Measurements from ENCODE around the gene TLE1.

The TLE1 gene

DNA sequence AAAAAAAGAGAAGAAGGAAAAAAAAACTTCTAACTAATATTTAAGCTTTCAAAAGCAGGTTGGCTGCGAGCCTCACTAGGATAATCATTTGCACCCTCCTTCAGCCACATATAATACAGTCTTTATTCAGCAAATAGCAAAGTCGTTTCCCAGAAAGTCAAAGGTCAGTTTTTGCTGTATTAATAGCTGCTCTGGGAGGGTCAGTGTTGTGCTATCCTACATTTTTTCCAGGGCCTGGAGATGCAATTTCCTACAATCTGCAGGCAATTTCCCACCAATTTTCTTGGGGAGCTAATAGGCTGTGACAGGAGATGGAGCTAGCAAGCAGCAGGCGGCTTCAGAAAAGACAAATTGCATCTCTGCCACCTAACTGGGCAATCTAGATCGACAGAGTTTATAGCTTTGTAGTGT lies 136.8 kb downstream of the TLE1 start:
- no peak overlapping the region for H3K4me3 ChIP-seq (ENCODE audit: low read depth, low read length)
- TF ChIP-seq, protein P1, sequence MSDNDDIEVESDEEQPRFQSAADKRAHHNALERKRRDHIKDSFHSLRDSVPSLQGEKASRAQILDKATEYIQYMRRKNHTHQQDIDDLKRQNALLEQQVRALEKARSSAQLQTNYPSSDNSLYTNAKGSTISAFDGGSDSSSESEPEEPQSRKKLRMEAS (IDR thresholded peaks at IDR 0.05; ENCODE audit: low read depth, low read length): no peak
- TF ChIP-seq MYC (IDR thresholded peaks at IDR 0.05; ENCODE audit: low read depth, low read length) (no peak), POLR2A (IDR thresholded peaks at IDR 0.05; ENCODE audit: extremely low read depth, insufficient read length) (no peak)
- no peak for DNase-seq (ENCODE audit: low read depth)

DNA sequence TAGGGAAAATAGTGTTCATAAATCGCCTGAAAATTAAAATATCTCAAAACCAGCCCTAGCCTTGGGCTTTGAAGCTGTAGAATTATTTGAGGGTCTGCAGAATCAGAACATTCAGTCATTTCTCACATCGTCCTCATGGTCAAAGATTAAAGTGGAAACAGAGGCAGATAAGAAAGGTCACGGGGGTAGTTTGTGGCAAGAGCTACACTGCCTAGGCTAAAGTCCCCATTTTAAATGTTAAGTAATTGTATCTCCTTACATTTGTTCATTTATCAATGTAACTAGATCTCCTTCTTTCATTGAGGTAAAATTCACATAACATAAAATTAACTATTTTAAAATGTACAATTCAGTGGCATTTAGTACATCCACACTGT lies 139.2 kb downstream of the TLE1 start:
- no peak for DNase-seq (ENCODE audit: low read depth)
- no peak for TF ChIP-seq POLR2A (IDR thresholded peaks at IDR 0.05; ENCODE audit: extremely low read depth, insufficient read length)
- TF ChIP-seq, protein P2, sequence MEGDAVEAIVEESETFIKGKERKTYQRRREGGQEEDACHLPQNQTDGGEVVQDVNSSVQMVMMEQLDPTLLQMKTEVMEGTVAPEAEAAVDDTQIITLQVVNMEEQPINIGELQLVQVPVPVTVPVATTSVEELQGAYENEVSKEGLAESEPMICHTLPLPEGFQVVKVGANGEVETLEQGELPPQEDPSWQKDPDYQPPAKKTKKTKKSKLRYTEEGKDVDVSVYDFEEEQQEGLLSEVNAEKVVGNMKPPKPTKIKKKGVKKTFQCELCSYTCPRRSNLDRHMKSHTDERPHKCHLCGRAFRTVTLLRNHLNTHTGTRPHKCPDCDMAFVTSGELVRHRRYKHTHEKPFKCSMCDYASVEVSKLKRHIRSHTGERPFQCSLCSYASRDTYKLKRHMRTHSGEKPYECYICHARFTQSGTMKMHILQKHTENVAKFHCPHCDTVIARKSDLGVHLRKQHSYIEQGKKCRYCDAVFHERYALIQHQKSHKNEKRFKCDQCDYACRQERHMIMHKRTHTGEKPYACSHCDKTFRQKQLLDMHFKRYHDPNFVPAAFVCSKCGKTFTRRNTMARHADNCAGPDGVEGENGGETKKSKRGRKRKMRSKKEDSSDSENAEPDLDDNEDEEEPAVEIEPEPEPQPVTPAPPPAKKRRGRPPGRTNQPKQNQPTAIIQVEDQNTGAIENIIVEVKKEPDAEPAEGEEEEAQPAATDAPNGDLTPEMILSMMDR (IDR thresholded peaks at IDR 0.05; ENCODE audit: low read depth, low read length): no peak
- no peak overlapping the region for H3K4me3 ChIP-seq (ENCODE audit: low read depth, low read length)

DNA sequence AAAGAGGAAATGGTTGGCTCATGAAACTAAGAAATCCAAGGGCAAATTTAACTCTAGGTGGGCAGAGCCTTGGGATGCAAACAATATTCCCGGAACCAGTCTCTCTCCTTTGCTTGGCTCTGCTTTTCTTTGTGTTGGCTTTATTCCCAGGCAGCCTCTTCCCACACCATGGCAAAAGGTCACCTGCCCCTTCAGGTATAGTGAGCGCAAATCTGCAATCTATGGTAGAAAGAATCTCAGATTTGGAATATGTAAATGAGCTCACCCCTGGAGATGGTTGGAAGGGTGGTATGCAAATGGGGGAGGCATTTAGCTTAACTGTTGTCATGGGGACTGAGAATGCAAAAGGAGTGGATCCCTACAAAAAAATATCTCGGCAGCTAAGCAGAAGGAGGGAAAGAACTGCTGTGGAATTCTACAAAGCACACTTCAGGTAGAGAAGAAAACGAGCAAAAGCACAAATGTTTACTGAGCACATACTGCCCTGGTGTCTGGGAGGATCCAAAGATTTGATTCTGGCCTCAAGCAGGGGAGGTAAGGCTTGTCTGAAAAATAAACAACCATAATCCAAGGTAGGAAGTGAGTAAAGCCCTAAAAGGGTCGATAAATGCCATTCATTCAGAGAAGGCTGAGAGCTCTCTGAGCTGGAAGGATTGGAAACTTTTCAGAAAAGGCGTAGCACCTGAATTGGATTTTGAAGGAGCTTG lies 139.7 kb downstream of the TLE1 start:
- H3K4me3 ChIP-seq (ENCODE audit: low read depth, low read length): no peak overlapping the region
- DNase-seq (ENCODE audit: low read depth): no peak

DNA sequence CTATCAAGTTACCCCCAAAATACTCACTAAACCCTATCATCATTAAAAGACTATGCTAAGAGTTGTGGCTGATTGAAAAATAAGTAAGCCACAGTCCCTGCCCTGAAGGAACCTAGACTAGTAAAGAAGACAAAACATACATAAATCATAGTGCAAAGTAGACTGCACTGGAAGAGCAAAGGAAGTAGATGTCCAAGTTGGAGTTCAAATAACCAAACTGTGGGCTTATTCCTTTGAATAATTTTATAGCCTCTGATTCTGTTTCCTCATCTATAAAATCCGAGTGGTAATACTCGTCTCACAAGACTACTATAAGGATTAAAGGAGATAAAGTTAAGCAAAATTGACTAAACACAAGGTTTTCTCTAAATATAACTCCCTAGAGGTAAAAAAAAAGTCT lies 140.4 kb downstream of the TLE1 start:
- TF ChIP-seq, protein P2 (IDR thresholded peaks at IDR 0.05; ENCODE audit: low read depth, low read length): no peak
- TF ChIP-seq MYC (IDR thresholded peaks at IDR 0.05; ENCODE audit: low read depth, low read length) (no peak), POLR2A (IDR thresholded peaks at IDR 0.05; ENCODE audit: extremely low read depth, insufficient read length) (no peak)
- TF ChIP-seq, protein P1 (IDR thresholded peaks at IDR 0.05; ENCODE audit: low read depth, low read length): no peak
- no peak for DNase-seq (ENCODE audit: low read depth)
- no peak overlapping the region for H3K4me3 ChIP-seq (ENCODE audit: low read depth, low read length)

More for the DNA sequence above, 139.7 kb downstream of the TLE1 start:
- no peak for TF ChIP-seq POLR2A (IDR thresholded peaks at IDR 0.05; ENCODE audit: extremely low read depth, insufficient read length)
- TF ChIP-seq, protein P2 (IDR thresholded peaks at IDR 0.05; ENCODE audit: low read depth, low read length): no peak

DNA sequence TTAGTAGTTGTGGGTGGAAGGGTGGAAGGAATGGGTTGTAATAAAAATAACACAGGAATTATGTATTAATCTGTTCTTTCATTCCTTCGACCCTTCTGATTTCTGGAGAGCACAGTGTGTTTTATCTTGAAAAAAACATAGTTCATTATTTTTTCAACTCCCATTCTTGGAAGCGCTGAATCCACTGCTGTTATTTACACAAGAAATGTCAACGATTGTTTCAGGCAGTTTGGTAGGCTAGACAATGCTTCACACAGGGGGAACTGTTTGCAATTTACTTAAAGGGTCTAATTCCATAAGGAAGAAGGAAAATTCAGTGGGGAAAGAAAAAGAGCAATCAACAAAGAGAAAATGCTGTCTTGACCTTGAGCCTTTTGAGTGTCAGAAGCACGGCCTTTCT lies 142.9 kb downstream of the TLE1 start:
- no peak overlapping the region for H3K4me3 ChIP-seq (ENCODE audit: low read depth, low read length)
- TF ChIP-seq, protein P2 (IDR thresholded peaks at IDR 0.05; ENCODE audit: low read depth, low read length): no peak
- TF ChIP-seq, protein P1 (IDR thresholded peaks at IDR 0.05; ENCODE audit: low read depth, low read length): no peak
- TF ChIP-seq POLR2A (IDR thresholded peaks at IDR 0.05; ENCODE audit: extremely low read depth, insufficient read length) (no peak), MYC (IDR thresholded peaks at IDR 0.05; ENCODE audit: low read depth, low read length) (no peak)
- no peak for DNase-seq (ENCODE audit: low read depth)

DNA sequence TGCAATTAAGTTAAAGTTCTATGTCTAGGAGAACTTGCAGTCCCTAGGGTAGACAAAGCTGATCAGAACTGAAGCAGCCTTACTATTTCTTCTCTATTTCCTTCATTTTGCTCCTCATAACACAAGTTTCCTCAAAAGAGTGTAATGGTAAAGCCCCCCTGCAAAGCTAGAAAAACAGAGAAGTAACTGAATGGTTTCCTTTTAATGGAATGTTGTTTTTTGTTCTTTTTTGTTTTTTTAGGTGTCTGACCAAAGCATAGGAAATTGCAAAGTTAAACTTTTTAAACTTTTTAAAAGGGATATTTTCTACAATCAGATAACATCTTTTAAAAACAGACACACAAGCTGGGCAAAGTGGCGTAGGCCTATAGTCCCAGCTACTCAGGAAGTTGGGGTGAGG lies 145.7 kb downstream of the TLE1 start:
- no peak for DNase-seq (ENCODE audit: low read depth)

More for the DNA sequence above, 145.7 kb downstream of the TLE1 start:
- no peak for TF ChIP-seq MYC (IDR thresholded peaks at IDR 0.05; ENCODE audit: low read depth, low read length)
- no peak for TF ChIP-seq POLR2A (IDR thresholded peaks at IDR 0.05; ENCODE audit: extremely low read depth, insufficient read length)
- TF ChIP-seq, protein P2 (IDR thresholded peaks at IDR 0.05; ENCODE audit: low read depth, low read length): no peak
- TF ChIP-seq, protein P1 (IDR thresholded peaks at IDR 0.05; ENCODE audit: low read depth, low read length): no peak
- H3K4me3 ChIP-seq (ENCODE audit: low read depth, low read length): no peak overlapping the region

Measured in NB4 (cell line).